Liver (tissue), 9 donors: ENCODE data around the gene YPEL2. TPM values are rescaled to one million over a fixed set of nuclear protein-coding genes. Genes with fewer than 3 reads are reported as not detected.

Source experiments
- DNase-seq: peaks from one replicate; pipeline ENCODE4 v3.0.0-alpha.2; 2017; ENCODE audit warnings: low spot score
- H3K27ac ChIP-seq, 2 donors: one replicate each; pipeline ENCODE4 v1.7.0; 2013; ENCODE audit warnings: inconsistent platforms in 2 of 2, low read length in 2 of 2, control low read depth in 1 of 2, low read depth in 1 of 2, mild to moderate bottlenecking in 1 of 2
- H3K27me3 ChIP-seq, 4 donors: one replicate each; pipeline versions ENCODE4 v1.6.1 to v1.7.0; 2013; ENCODE audit warnings: low read length in 3 of 4, inconsistent platforms in 1 of 4, mild to moderate bottlenecking in 1 of 4, moderate library complexity in 1 of 4; ENCODE audit not compliant: control insufficient read depth in 4 of 4, insufficient read depth in 4 of 4
- H3K36me3 ChIP-seq, 4 donors: one replicate each; pipeline versions ENCODE4 v1.6.1 to v1.7.0; 2013; ENCODE audit warnings: low read length in 3 of 4, mild to moderate bottlenecking in 3 of 4, low read depth in 1 of 4, moderate library complexity in 1 of 4; ENCODE audit not compliant: control insufficient read depth in 4 of 4, insufficient read depth in 3 of 4
- H3K4me1 ChIP-seq, 4 donors: one replicate each; pipeline versions ENCODE4 v1.6.1 to v1.7.0; 2013; ENCODE audit warnings: low read length in 3 of 4, mild to moderate bottlenecking in 3 of 4, moderate library complexity in 1 of 4; ENCODE audit not compliant: control insufficient read depth in 4 of 4, insufficient read depth in 4 of 4
- H3K4me3 ChIP-seq, 3 donors: one replicate each; pipeline versions ENCODE4 v1.6.1 to v1.7.0; 2013; ENCODE audit warnings: low read length in 3 of 3, control low read depth in 1 of 3, low read depth in 1 of 3, mild to moderate bottlenecking in 1 of 3
- H3K9ac ChIP-seq, 2 donors: one replicate each; pipeline ENCODE4 v1.7.0; 2013; ENCODE audit warnings: low read length in 2 of 2, mild to moderate bottlenecking in 2 of 2, moderate library complexity in 2 of 2, control low read depth in 1 of 2, low read depth in 1 of 2
- H3K9me3 ChIP-seq, 4 donors: one replicate each; pipeline versions ENCODE4 v1.6.1 to v1.7.0; 2013; ENCODE audit warnings: low read length in 3 of 4; ENCODE audit not compliant: control insufficient read depth in 4 of 4
- ATF3 ChIP-seq: IDR thresholded peaks from 2 replicates; pipeline ENCODE4 v1.6.1; 2016; ENCODE audit warnings: antibody characterized with exemption
- CTCF ChIP-seq: fragments of 150-350 bp; IDR thresholded peaks from 2 replicates; pipeline ENCODE4 v1.5.1; 2017; ENCODE audit warnings: improper control_type of control experiment, low read depth, low read length; ENCODE audit not compliant: missing input control
- EGR1 ChIP-seq, 2 donors: IDR thresholded peaks; 2 replicates each; pipeline ENCODE4 v1.6.1; 2016 to 2018; ENCODE audit warnings: antibody characterized with exemption in 2 of 2, low read depth in 2 of 2
- FOXA1 ChIP-seq: IDR thresholded peaks from 2 replicates; pipeline ENCODE4 v1.6.1; 2016; ENCODE audit warnings: antibody characterized with exemption
- FOXA2 ChIP-seq: IDR thresholded peaks from 2 replicates; pipeline ENCODE4 v1.6.1; 2016; ENCODE audit warnings: antibody characterized with exemption
- GABPA ChIP-seq, 2 donors: IDR thresholded peaks in 1 of 2; conservative IDR thresholded peaks in 1 of 2; 2 replicates each; pipeline ENCODE4 v1.6.1; 2016; ENCODE audit warnings: antibody characterized with exemption in 2 of 2, mild to moderate bottlenecking in 1 of 2, moderate library complexity in 1 of 2
- HNF4A ChIP-seq, 2 donors: conservative IDR thresholded peaks; 2 replicates each; pipeline ENCODE4 v1.6.1; 2016; ENCODE audit warnings: antibody characterized with exemption in 2 of 2, mild to moderate bottlenecking in 2 of 2
- HNF4G ChIP-seq: IDR thresholded peaks from 2 replicates; pipeline ENCODE4 v1.6.1; 2016; ENCODE audit warnings: antibody characterized with exemption
- JUND ChIP-seq, 2 donors: IDR thresholded peaks; 2 replicates each; pipeline ENCODE4 v1.6.1; 2016; ENCODE audit warnings: antibody characterized with exemption in 2 of 2
- MAX ChIP-seq: IDR thresholded peaks from 2 replicates; pipeline ENCODE4 v1.6.1; 2016; ENCODE audit warnings: antibody characterized with exemption
- NR2F2 ChIP-seq: IDR thresholded peaks from 2 replicates; pipeline ENCODE4 v1.6.1; 2016; ENCODE audit warnings: antibody characterized with exemption
- RAD21 ChIP-seq, 2 donors: IDR thresholded peaks; 2 replicates each; pipeline ENCODE4 v1.6.1; 2016; ENCODE audit warnings: antibody characterized with exemption in 2 of 2, mild to moderate bottlenecking in 2 of 2
- REST ChIP-seq: IDR thresholded peaks from 2 replicates; pipeline ENCODE4 v1.6.1; 2016; ENCODE audit warnings: antibody characterized with exemption, mild to moderate bottlenecking
- RXRA ChIP-seq, 2 donors: IDR thresholded peaks; 2 replicates each; pipeline ENCODE4 v1.6.1; 2017 to 2018; ENCODE audit warnings: antibody characterized with exemption in 2 of 2, mild to moderate bottlenecking in 1 of 2
- SP1 ChIP-seq: IDR thresholded peaks from 2 replicates; pipeline ENCODE4 v1.6.1; 2018; ENCODE audit warnings: antibody characterized with exemption, mild to moderate bottlenecking
- TAF1 ChIP-seq: conservative IDR thresholded peaks from 2 replicates; pipeline ENCODE4 v1.6.1; 2016; ENCODE audit warnings: antibody characterized with exemption, mild to moderate bottlenecking
- YY1 ChIP-seq: IDR thresholded peaks from 2 replicates; pipeline ENCODE4 v1.6.1; 2016; ENCODE audit warnings: antibody characterized with exemption, mild to moderate bottlenecking
- ZBTB33 ChIP-seq: IDR thresholded peaks from 2 replicates; pipeline ENCODE4 v1.6.1; 2016; ENCODE audit warnings: antibody characterized with exemption
- WGBS: extraction: QIAGEN DNeasy Blood & Tissue Kit; methylation state at CpG from one replicate; pipeline ENCODE4 v1.1.7; 2013; 5-methylcytosine and 5-hydroxymethylcytosine counted together
- polyA plus RNA-seq, 2 donors: library from polyadenylated mRNA; stranded (reverse) in 1 of 2; unstranded in 1 of 2; fragments of 200-250 nt in 1 of 2; fragments of >200 nt in 1 of 2; fragmentation: Nextera tagmentation in 1 of 2; extraction: Ambion mirVana in 1 of 2; gene quantifications; one replicate each; pipeline versions ENCODE4 v1.2.1 to v1.2.3, GENCODE V29; 2013 to 2015
- total RNA-seq, 2 donors: library from RNA; depleted of rRNA; stranded (reverse); fragments of >200 nt; gene quantifications; one replicate each; pipeline ENCODE4 v1.2.3, GENCODE V29; 2014
- donor health status: healthy.
- donor health status: healthy.
- donor health status: healthy.
- donor health status: healthy.
- donor health status: healthy.

YPEL2 gene
- total and polyA plus RNA-seq, 4 donors: 4.2 to 23.8 (median 11.3) TPM

- H3K36me3 ChIP-seq: no peaks in the 10 kb centered on the region
- H3K9me3 ChIP-seq: no peaks in the 10 kb centered on the region
- no peaks in the 10 kb centered on the region for H3K27me3 ChIP-seq
- no peak overlapping the region for H3K4me3 ChIP-seq
- DNase-seq: no peak
- no peak overlapping the region for H3K27ac ChIP-seq
- H3K9ac ChIP-seq: no peak overlapping the region
- peaks cover 0 to 12% (median 7%) of the 10 kb centered on the region in 4 donors for H3K4me1 ChIP-seq
- WGBS: 79% methylated on average over 2 of the region's 2 CpGs
- TF ChIP-seq EGR1 (IDR thresholded peaks at IDR 0.05; ENCODE audit: low read depth in 2 of 2): no peak
- no peak for TF ChIP-seq RAD21 (IDR thresholded peaks at IDR 0.05)
- TF ChIP-seq ZBTB33: no peak
- no peak for TF ChIP-seq FOXA1
- no peak for TF ChIP-seq HNF4G
- no peak for TF ChIP-seq ATF3
- TF ChIP-seq TAF1: no peak
- TF ChIP-seq HNF4A (conservative IDR thresholded peaks at IDR 0.05): no peak
- TF ChIP-seq MAX: no peak
Observed at GRCh38 chr17:59298521-59298920, 32.9 kb upstream of the YPEL2 start.

GRCh38 chr17:59299400-59300092 is 31.9 kb upstream of the YPEL2 start:
- Histone ChIP-seq H3K9ac (no peak overlapping the region), H3K36me3 (no peaks in the 10 kb centered on the region), H3K27ac (no peak overlapping the region), H3K4me1 (peaks cover 0 to 12% (median 7%) of the 10 kb centered on the region in 4 donors), H3K4me3 (no peak overlapping the region), H3K27me3 (no peaks in the 10 kb centered on the region), H3K9me3 (no peaks in the 10 kb centered on the region)
- DNase-seq: no peak
- 77% methylated on average over 2 of the region's 2 CpGs for WGBS
- no peak for TF ChIP-seq ZBTB33
- TF ChIP-seq EGR1 (IDR thresholded peaks at IDR 0.05; ENCODE audit: low read depth in 2 of 2): no peak
- no peak for TF ChIP-seq HNF4G
- TF ChIP-seq FOXA1: no peak
- TF ChIP-seq RAD21 (IDR thresholded peaks at IDR 0.05): no peak
- no peak for TF ChIP-seq JUND (IDR thresholded peaks at IDR 0.05)
- TF ChIP-seq HNF4A (conservative IDR thresholded peaks at IDR 0.05): no peak
- no peak for TF ChIP-seq YY1
- no peak for TF ChIP-seq FOXA2
- TF ChIP-seq NR2F2: no peak
- no peak for TF ChIP-seq REST
- TF ChIP-seq TAF1: no peak
- no peak for TF ChIP-seq GABPA (IDR thresholded peaks at IDR 0.05 in 1 of 2, conservative IDR thresholded peaks at IDR 0.05 in 1 of 2)
- no peak for TF ChIP-seq CTCF
- TF ChIP-seq ATF3: no peak
- TF ChIP-seq RXRA (IDR thresholded peaks at IDR 0.05): no peak
- no peak for TF ChIP-seq SP1
- no peak for TF ChIP-seq MAX
